Ishikawa (cell line): Measurements from ENCODE around the gene SLC1A2.

Experiments used
- CEBPB ChIP-seq: IDR thresholded peaks from 2 replicates; pipeline ENCODE4 v1.6.1; 2012
- EGR1 ChIP-seq: IDR thresholded peaks from 2 replicates; pipeline ENCODE4 v1.6.1; 2012
- FOXM1 ChIP-seq: IDR thresholded peaks from 2 replicates; pipeline ENCODE4 v1.6.1; 2012; ENCODE audit warnings: low read depth, borderline replicate concordance
- MAX ChIP-seq: IDR thresholded peaks from 2 replicates; pipeline ENCODE4 v1.6.1; 2012
- RAD21 ChIP-seq: IDR thresholded peaks from 2 replicates; pipeline ENCODE4 v1.6.1; 2012; ENCODE audit warnings: low read depth
- REST ChIP-seq: IDR thresholded peaks from 2 replicates; pipeline ENCODE4 v1.6.1; 2012; ENCODE audit warnings: low read depth, mild to moderate bottlenecking
- TAF1 ChIP-seq: IDR thresholded peaks from 2 replicates; pipeline ENCODE4 v1.6.1; 2012; ENCODE audit warnings: low read depth, mild to moderate bottlenecking
- ZBTB7A ChIP-seq: IDR thresholded peaks from 2 replicates; pipeline ENCODE4 v1.6.1; 2012; ENCODE audit warnings: low read depth

- TF ChIP-seq CEBPB (no peak), MAX (no peak), EGR1 (no peak), FOXM1 (no peak), REST (no peak), TAF1 (no peak), RAD21 (no peak), ZBTB7A (no peak)
Measured at GRCh38 chr11:35388061-35388460, 31.3 kb downstream of the SLC1A2 start.
